ENCODE results near the gene ZSCAN31.
A peak's percentile ranks its signal among the peaks of the same experiment; 100 is the strongest.
"Not testable (repeated sequence)": the region's sequence is repeated elsewhere in the genome, so short reads cannot be mapped to it uniquely, and the experiment has no call there.

Gene ZSCAN31

GRCh38 chr6:28312939-28313338 lies 23.0 kb downstream of the ZSCAN31 start:
- no peak for DNase-seq

GRCh38 chr6:28311139-28311823 lies 24.7 kb downstream of the ZSCAN31 start:
- no peak for DNase-seq

GRCh38 chr6:28306363-28306762 lies 29.6 kb downstream of the ZSCAN31 start:
- not testable (repeated sequence) for DNase-seq

GRCh38 chr6:28303570-28303969 lies 32.4 kb downstream of the ZSCAN31 start:
- DNase-seq = no peak

- no peak for DNase-seq
These were observed 39.4 kb downstream of the ZSCAN31 start for GRCh38 chr6:28296520-28297060.

GRCh38 chr6:28295326-28295725 lies 40.6 kb downstream of the ZSCAN31 start:
- no peak for DNase-seq

- DNase-seq = no peak
These were observed 44.4 kb downstream of the ZSCAN31 start for GRCh38 chr6:28291573-28291972.

- no peak for DNase-seq
These were observed 53.0 kb downstream of the ZSCAN31 start for GRCh38 chr6:28282926-28283325.

GRCh38 chr6:28281288-28282064 lies 54.5 kb downstream of the ZSCAN31 start, which contains the start of gene PGBD1:
Gene PGBD1 (plus strand): TSS chr6:28281572. CDS start chr6:28283814, 2,242 bp downstream.
- peak; percentile 31 for DNase-seq

- DNase-seq = no peak
These were observed 55.2 kb downstream of the ZSCAN31 start for GRCh38 chr6:28280595-28281287.

GRCh38 chr6:28277746-28278145 lies 58.2 kb downstream of the ZSCAN31 start:
- no peak for DNase-seq

GRCh38 chr6:28274888-28275287 lies 61.1 kb downstream of the ZSCAN31 start:
- no peak for DNase-seq
